B cell (primary cell): ENCODE measurements around the gene UBL4A.

Source experiments
- CTCF ChIP-seq: fragments of 200-600 bp; IDR thresholded peaks from one replicate; pipeline ENCODE4 v1.8.0; 2022; ENCODE audit warnings: antibody characterized with exemption, mild to moderate bottlenecking
- EZH2 ChIP-seq: IDR thresholded peaks from 2 replicates; pipeline ENCODE4 v1.6.1; 2012; ENCODE audit warnings: borderline replicate concordance, low read depth, mild to moderate bottlenecking, moderate library complexity, low read length; ENCODE audit not compliant: insufficient read depth, poor library complexity, severe bottlenecking

DNA sequence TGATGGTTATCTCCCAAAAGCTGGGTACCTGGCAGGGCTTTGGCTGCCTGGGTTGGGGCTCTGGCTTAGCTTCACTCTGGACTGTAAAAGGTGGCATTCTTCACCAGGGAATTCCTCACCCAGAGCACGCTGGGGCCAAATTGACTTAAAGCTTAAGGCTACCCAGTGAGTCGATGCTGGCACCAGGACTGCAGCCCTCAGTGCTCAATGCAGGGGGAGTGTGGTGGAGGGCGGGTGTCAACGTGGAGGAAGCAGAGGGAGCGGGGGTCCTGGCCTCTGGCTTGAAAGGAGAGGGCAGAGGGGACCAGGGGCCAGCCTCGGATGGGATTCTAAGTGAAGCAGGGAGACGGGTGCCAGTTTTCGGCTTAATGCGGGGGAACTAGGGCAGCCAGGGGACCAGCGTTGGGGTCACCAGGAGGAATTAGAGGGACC, 42.9 kb downstream of the UBL4A start:
- TF ChIP-seq EZH2 (no peak), CTCF (no peak)
